A673 (cell line): ENCODE results near the gene PDE6C. TPM values are rescaled to one million over a fixed set of nuclear protein-coding genes. Genes with fewer than 3 reads are reported as not detected.

Experiments
- Bru-seq: library from RNA; stranded (reverse); fragments of 400-500 nt; gene quantifications from one replicate; lab custom pipeline; 2021; lab: Mats Ljungman, UMichigan
- BruChase-seq, 2 experiments: library from RNA; stranded (reverse); fragments of 400-500 nt; gene quantifications; one replicate each; lab custom pipeline; 2021; lab: Mats Ljungman, UMichigan
- BruUV-seq: library from RNA; stranded (reverse); fragments of 400-500 nt; replicated peaks from 2 replicates; lab custom pipeline; 2021; lab: Mats Ljungman, UMichigan
- CTCF ChIA-PET: fragments of 300-600 bp; sonication (Branson Sonifier 250); formaldehyde crosslinking; loops from one replicate; lab custom pipeline; 2022; ENCODE audit warnings: antibody characterized with exemption; lab: Charles Lee
- POLR2A ChIA-PET: fragments of 300-600 bp; sonication (Branson Sonifier 250); formaldehyde crosslinking; loops from one replicate; lab custom pipeline; 2022; ENCODE audit warnings: antibody characterized with exemption; ENCODE audit not compliant: low non-redundant PET; lab: Charles Lee
- DNase-seq: peaks from one replicate; pipeline ENCODE4 v3.0.0-alpha.2; 2015; ENCODE audit warnings: low spot score
- H3K27ac ChIP-seq: fragments of 200-600 bp; sonication (generic); 2 replicates; pipeline ENCODE4 v1.5.1; 2016; ENCODE audit warnings: mixed run types, low read depth, mild to moderate bottlenecking, mixed read lengths, antibody characterized with exemption, low read length; ENCODE audit not compliant: poor library complexity, severe bottlenecking
- H3K27me3 ChIP-seq: fragments of 200-600 bp; sonication (generic); replicated peaks from 2 replicates; pipeline ENCODE4 v1.6.1; 2017; ENCODE audit warnings: mixed run types, low read depth, mild to moderate bottlenecking, mixed read lengths, antibody characterized with exemption, low read length; ENCODE audit not compliant: insufficient read depth, poor library complexity
- H3K36me3 ChIP-seq: fragments of 200-600 bp; sonication (generic); 2 replicates; pipeline ENCODE4 v1.6.1; 2016; ENCODE audit warnings: mixed run types, mild to moderate bottlenecking, mixed read lengths, antibody characterized with exemption, low read length; ENCODE audit not compliant: insufficient read depth, poor library complexity, severe bottlenecking
- H3K4me1 ChIP-seq: fragments of 200-600 bp; sonication (generic); 2 replicates; pipeline ENCODE4 v1.6.1; 2017; ENCODE audit warnings: mixed run types, mild to moderate bottlenecking, mixed read lengths, antibody characterized with exemption, low read length; ENCODE audit not compliant: insufficient read depth, poor library complexity, severe bottlenecking
- H3K4me3 ChIP-seq: fragments of 200-600 bp; sonication (generic); 2 replicates; pipeline ENCODE4 v1.5.1; 2016; ENCODE audit warnings: low read depth, mixed run types, mild to moderate bottlenecking, mixed read lengths, low read length; ENCODE audit not compliant: poor library complexity, severe bottlenecking
- H3K9me3 ChIP-seq: fragments of 200-600 bp; sonication (generic); 2 replicates; pipeline ENCODE4 v1.6.1; 2016; ENCODE audit warnings: mixed run types, low read depth, mild to moderate bottlenecking, mixed read lengths, antibody characterized with exemption, low read length; ENCODE audit not compliant: poor library complexity, severe bottlenecking
- EZH2 ChIP-seq: fragments of 200-600 bp; sonication (generic); IDR thresholded peaks from 2 replicates; pipeline ENCODE4 v1.6.1; 2017; ENCODE audit warnings: borderline replicate concordance, low read depth, mild to moderate bottlenecking, mixed read lengths, antibody characterized with exemption, low read length; ENCODE audit not compliant: poor library complexity, severe bottlenecking
- intact Hi-C: fragments of 100-400 bp; cut with micrococcal nuclease; formaldehyde crosslinking; loops from one replicate; pipeline ENCODE4 v1.10.0; 2022; ENCODE audit not compliant: unreplicated experiment
- long read RNA-seq: library from polyadenylated mRNA; stranded (forward); transcript quantifications from one replicate; pipeline ENCODE4 v2.0.0, GENCODE V29; 2022
- total RNA-seq: library from RNA; stranded (reverse); gene quantifications from 2 replicates; pipeline ENCODE4 v1.2.3, GENCODE V29; 2021
- TF ChIP-seq, protein P1 (sequence below): fragments of 300-800, 200-600 bp; sonication (generic); conservative IDR thresholded peaks from 2 replicates; pipeline ENCODE4 v1.5.1; 2017; ENCODE audit warnings: low read depth, mild to moderate bottlenecking, antibody characterized with exemption, low read length, moderate library complexity, mixed read lengths

The PDE6C gene
- not detected in 2 replicates for total RNA-seq
- Bru-seq, nascent RNA, result not detected
- BruChase-seq, experiment 1, labeled RNA remaining after a 2-hour chase, result not detected
- not detected for BruChase-seq, experiment 2, labeled RNA remaining after a 6-hour chase
- long read RNA-seq, result 0 reads

DNA sequence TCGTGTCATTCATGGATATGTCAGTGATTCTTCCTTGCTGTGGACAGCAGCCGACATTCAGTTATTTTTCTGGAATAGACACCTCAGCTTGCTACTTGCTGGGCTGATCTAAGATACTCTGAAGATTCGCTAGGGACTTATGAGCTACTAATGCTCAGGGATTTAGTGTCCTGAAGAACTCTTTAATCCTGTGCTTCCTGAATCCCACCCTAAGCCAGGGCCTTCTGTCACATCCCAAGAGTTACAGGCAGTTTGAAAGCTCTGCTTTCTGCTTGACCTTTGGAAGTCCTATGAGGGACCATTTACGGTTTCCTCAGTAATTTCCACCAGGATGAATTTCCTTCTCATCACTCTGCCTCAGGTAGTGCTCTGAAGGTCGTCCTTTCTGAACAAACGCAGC is at the start of gene PDE6C:
Gene PDE6C, plus strand, starts transcription at position 227 of the 400 bp plus-strand sequence. CDS start 189 bp downstream, outside the sequence.
- POLR2A ChIA-PET, result no interaction called here
- H3K27ac ChIP-seq, result no peak within 1 kb of the TSS
- no peaks in the 10 kb centered on the region for H3K9me3 ChIP-seq
- CTCF ChIA-PET, result no interaction called here
- H3K4me3 ChIP-seq, result no peak within 1 kb of the TSS
- no peak for TF ChIP-seq EZH2
- TF ChIP-seq, protein P1, sequence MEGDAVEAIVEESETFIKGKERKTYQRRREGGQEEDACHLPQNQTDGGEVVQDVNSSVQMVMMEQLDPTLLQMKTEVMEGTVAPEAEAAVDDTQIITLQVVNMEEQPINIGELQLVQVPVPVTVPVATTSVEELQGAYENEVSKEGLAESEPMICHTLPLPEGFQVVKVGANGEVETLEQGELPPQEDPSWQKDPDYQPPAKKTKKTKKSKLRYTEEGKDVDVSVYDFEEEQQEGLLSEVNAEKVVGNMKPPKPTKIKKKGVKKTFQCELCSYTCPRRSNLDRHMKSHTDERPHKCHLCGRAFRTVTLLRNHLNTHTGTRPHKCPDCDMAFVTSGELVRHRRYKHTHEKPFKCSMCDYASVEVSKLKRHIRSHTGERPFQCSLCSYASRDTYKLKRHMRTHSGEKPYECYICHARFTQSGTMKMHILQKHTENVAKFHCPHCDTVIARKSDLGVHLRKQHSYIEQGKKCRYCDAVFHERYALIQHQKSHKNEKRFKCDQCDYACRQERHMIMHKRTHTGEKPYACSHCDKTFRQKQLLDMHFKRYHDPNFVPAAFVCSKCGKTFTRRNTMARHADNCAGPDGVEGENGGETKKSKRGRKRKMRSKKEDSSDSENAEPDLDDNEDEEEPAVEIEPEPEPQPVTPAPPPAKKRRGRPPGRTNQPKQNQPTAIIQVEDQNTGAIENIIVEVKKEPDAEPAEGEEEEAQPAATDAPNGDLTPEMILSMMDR, result no peak
- no TSS peak for BruUV-seq
- peaks cover 8% of the 10 kb centered on the region for H3K27me3 ChIP-seq
- no peak for DNase-seq
- no peaks in the 10 kb centered on the region for H3K36me3 ChIP-seq
- no peaks in the 10 kb centered on the region for H3K4me1 ChIP-seq
- intact Hi-C loops, result no loop called here

DNA sequence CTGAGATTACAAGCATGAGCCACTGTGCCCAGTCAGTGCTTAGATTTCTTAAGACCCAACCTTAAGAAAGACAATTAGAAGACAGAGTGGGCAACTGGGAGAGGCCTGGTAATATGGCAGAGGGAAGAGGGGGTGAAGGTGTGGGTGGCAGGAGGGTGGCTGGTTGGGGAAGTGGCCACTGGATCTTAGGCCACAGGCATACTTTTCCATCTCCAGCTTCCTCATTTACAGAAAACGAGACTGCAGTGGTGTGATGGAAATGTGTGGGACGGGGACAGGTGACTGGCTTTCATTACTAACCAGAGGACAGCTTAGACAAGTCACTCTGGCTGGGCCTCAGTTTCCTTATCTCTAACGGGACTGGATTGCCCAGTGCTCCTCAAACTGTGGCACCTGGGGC is 46.9 kb upstream of the PDE6C start:
- ChIA-PET CTCF (no interaction called here), POLR2A (interaction anchor here (0.7 kb wide), 1 partner anchor 10 kb away, joined by 3 read pairs; no protein-coding TSS in a partner anchor)
- Histone ChIP-seq H3K4me3 (no peak overlapping the region), H3K27me3 (peaks cover 61% of the 10 kb centered on the region), H3K36me3 (no peaks in the 10 kb centered on the region), H3K27ac (no peak overlapping the region), H3K9me3 (no peaks in the 10 kb centered on the region), H3K4me1 (no peaks in the 10 kb centered on the region)
- no TSS peak for BruUV-seq
- DNase-seq, result no peak
- intact Hi-C loops, result no loop called here
- no peak for TF ChIP-seq EZH2
- TF ChIP-seq, protein P1, result no peak

DNA sequence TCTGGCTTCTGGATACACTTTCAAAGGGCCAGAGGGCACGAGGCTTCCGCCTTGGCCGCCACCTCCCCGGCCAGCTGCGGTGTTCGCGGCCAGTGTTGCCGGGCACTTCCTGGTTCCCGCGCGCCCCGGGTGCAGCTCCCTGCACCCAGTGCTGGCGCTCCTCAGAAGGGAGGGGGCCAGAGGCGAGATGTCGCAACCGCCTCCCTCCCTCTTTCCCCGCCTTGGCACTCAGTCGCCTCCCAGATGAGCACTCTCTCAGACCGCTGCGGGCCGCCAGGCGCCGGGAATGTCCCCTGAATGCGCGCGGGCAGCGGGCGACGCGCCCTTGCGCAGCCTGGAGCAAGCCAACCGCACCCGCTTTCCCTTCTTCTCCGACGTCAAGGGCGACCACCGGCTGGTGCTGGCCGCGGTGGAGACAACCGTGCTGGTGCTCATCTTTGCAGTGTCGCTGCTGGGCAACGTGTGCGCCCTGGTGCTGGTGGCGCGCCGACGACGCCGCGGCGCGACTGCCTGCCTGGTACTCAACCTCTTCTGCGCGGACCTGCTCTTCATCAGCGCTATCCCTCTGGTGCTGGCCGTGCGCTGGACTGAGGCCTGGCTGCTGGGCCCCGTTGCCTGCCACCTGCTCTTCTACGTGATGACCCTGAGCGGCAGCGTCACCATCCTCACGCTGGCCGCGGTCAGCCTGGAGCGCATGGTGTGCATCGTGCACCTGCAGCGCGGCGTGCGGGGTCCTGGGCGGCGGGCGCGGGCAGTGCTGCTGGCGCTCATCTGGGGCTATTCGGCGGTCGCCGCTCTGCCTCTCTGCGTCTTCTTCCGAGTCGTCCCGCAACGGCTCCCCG is 45.7 kb upstream of the PDE6C start, which contains the start of gene FFAR4:
Gene FFAR4, plus strand, starts transcription at position 231 of the 842 bp plus-strand sequence. Its CDS starts 56 bp downstream, at position 287.
- H3K27me3 ChIP-seq, result peaks cover 71% of the 10 kb centered on the region

More for the DNA sequence above, 45.7 kb upstream of the PDE6C start, which contains the start of gene FFAR4:
- no TSS peak for BruUV-seq
- ChIA-PET POLR2A (no interaction called here), CTCF (no interaction called here)
- H3K9me3 ChIP-seq, result no peaks in the 10 kb centered on the region
- H3K27ac ChIP-seq, result no peak within 1 kb of the TSS
- intact Hi-C loops, result no loop called here
- no peak within 1 kb of the TSS for H3K4me3 ChIP-seq
- DNase-seq, result no peak
- no peaks in the 10 kb centered on the region for H3K4me1 ChIP-seq
- H3K36me3 ChIP-seq, result no peaks in the 10 kb centered on the region
- peak; percentile 79 for TF ChIP-seq EZH2
- TF ChIP-seq, protein P1, result no peak
